GM23338 (cell line): Measurements from ENCODE around the gene TMEM231. TPM values are rescaled to one million over a fixed set of nuclear protein-coding genes. Genes with fewer than 3 reads are reported as not detected.
"Not testable (repeated sequence)": the region's sequence is repeated elsewhere in the genome, so short reads cannot be mapped to it uniquely, and the experiment has no call there.

Source experiments
- ATAC-seq: fragments of 200-7000 bp; cut with Tn5 transposase; 3 replicates; pipeline ENCODE4 v1.9.1; 2020
- DNase-seq: peaks from one replicate; pipeline ENCODE4 v3.0.0-alpha.2; 2015; ENCODE audit warnings: low spot score
- H2AFZ ChIP-seq: fragments of 200-600 bp; sonication (generic); 2 replicates; pipeline ENCODE4 v1.8.0; 2016; ENCODE audit warnings: antibody characterized with exemption, mild to moderate bottlenecking, moderate library complexity
- H3F3A ChIP-seq: fragments of 200-600 bp; sonication (generic); replicated peaks from 2 replicates; pipeline ENCODE4 v1.8.0; 2017; ENCODE audit warnings: antibody characterized with exemption, mixed run types, low read depth
- H3K27ac ChIP-seq: fragments of 200-600 bp; sonication (generic); 2 replicates; pipeline ENCODE4 v1.6.1; 2016; ENCODE audit warnings: low read depth
- H3K27me3 ChIP-seq: fragments of 200-600 bp; sonication (generic); 2 replicates; pipeline ENCODE4 v1.8.0; 2016; ENCODE audit warnings: mild to moderate bottlenecking, mixed run types, moderate library complexity; ENCODE audit not compliant: insufficient read depth
- H3K36me3 ChIP-seq: fragments of 200-600 bp; sonication (generic); 2 replicates; pipeline ENCODE4 v1.8.0; 2016; ENCODE audit warnings: mild to moderate bottlenecking; ENCODE audit not compliant: insufficient read depth
- H3K4me1 ChIP-seq: fragments of 200-600 bp; sonication (generic); 2 replicates; pipeline ENCODE4 v1.8.0; 2016; ENCODE audit warnings: mild to moderate bottlenecking, moderate library complexity; ENCODE audit not compliant: insufficient read depth
- H3K4me2 ChIP-seq: fragments of 200-600 bp; sonication (generic); 2 replicates; pipeline ENCODE4 v1.7.1; 2017; ENCODE audit warnings: mixed run types
- H3K4me3 ChIP-seq: fragments of 200-600 bp; sonication (generic); 2 replicates; pipeline ENCODE4 v1.6.1; 2016; ENCODE audit warnings: mixed run types
- H3K79me2 ChIP-seq: fragments of 200-600 bp; sonication (generic); replicated peaks from 2 replicates; pipeline ENCODE4 v1.8.0; 2017; ENCODE audit warnings: mild to moderate bottlenecking; ENCODE audit not compliant: insufficient read depth
- H3K9me2 ChIP-seq: fragments of 200-600 bp; sonication (generic); 2 replicates; pipeline ENCODE4 v1.8.0; 2017; ENCODE audit not compliant: insufficient read depth
- H4K20me1 ChIP-seq: fragments of 200-600 bp; sonication (generic); replicated peaks from 2 replicates; pipeline ENCODE4 v1.8.0; 2017; ENCODE audit warnings: mild to moderate bottlenecking; ENCODE audit not compliant: insufficient read depth
- H3K27ac Mint-ChIP-seq: 2 replicates; pipeline ENCODE4 v1.8.0; 2020; ENCODE audit warnings: inconsistent platforms, mild to moderate bottlenecking, moderate library complexity, mixed read lengths
- H3K27me3 Mint-ChIP-seq: 3 replicates; pipeline ENCODE4 v1.8.0; 2022; ENCODE audit warnings: low read depth, mild to moderate bottlenecking, moderate library complexity, mixed read lengths, inconsistent platforms; ENCODE audit not compliant: insufficient read depth, poor library complexity
- H3K36me3 Mint-ChIP-seq: 3 replicates; pipeline ENCODE4 v1.8.0; 2021; ENCODE audit warnings: low read depth, mild to moderate bottlenecking, inconsistent platforms, moderate library complexity, mixed read lengths
- H3K4me1 Mint-ChIP-seq: 3 replicates; pipeline ENCODE4 v1.8.0; 2020; ENCODE audit warnings: mild to moderate bottlenecking, inconsistent platforms, mixed read lengths
- H3K4me3 Mint-ChIP-seq: 3 replicates; pipeline ENCODE4 v1.8.0; 2021; ENCODE audit warnings: moderate library complexity, mild to moderate bottlenecking, inconsistent platforms, mixed read lengths
- H3K9me3 Mint-ChIP-seq: 3 replicates; pipeline ENCODE4 v1.8.0; 2020; ENCODE audit warnings: moderate library complexity, mild to moderate bottlenecking, inconsistent platforms, mixed read lengths
- CREB1 ChIP-seq: fragments of 250-450 bp; sonication (Bioruptor Pico); IDR thresholded peaks from 2 replicates; pipeline ENCODE4 v1.5.0; 2020; ENCODE audit warnings: low read depth, mild to moderate bottlenecking, moderate library complexity
- ETS1 ChIP-seq: IDR thresholded peaks from 2 replicates; pipeline ENCODE4 v1.6.1; 2016; ENCODE audit warnings: antibody characterized with exemption
- EZH2 ChIP-seq: fragments of 200-600 bp; sonication (generic); IDR thresholded peaks from one replicate; pipeline ENCODE4 v1.8.0; 2017; ENCODE audit warnings: antibody characterized with exemption, mild to moderate bottlenecking, low read depth; ENCODE audit not compliant: unreplicated experiment
- JUNB ChIP-seq: IDR thresholded peaks from one replicate; pipeline ENCODE4 v1.6.1; 2016; ENCODE audit warnings: antibody characterized with exemption; ENCODE audit not compliant: unreplicated experiment
- NANOG ChIP-seq: IDR thresholded peaks from 2 replicates; pipeline ENCODE4 v1.6.1; 2016; ENCODE audit warnings: antibody characterized with exemption, borderline replicate concordance
- POLR2AphosphoS5 ChIP-seq: IDR thresholded peaks from 2 replicates; pipeline ENCODE4 v1.6.1; 2016; ENCODE audit warnings: antibody characterized with exemption, low read depth
- REST ChIP-seq: IDR thresholded peaks from one replicate; pipeline ENCODE4 v1.6.1; 2018; ENCODE audit warnings: antibody characterized with exemption; ENCODE audit not compliant: unreplicated experiment
- ZNF114 ChIP-seq: fragments of 250-450 bp; sonication (Bioruptor Pico); IDR thresholded peaks from 2 replicates; pipeline ENCODE4 v1.5.0; 2020; ENCODE audit warnings: mild to moderate bottlenecking, moderate library complexity
- ZNF331 ChIP-seq: fragments of 250-450 bp; sonication (Bioruptor Pico); IDR thresholded peaks from 2 replicates; pipeline ENCODE4 v1.5.0; 2020; ENCODE audit warnings: low read depth, mild to moderate bottlenecking, moderate library complexity
- polyA plus RNA-seq: library from polyadenylated mRNA; unstranded; fragments of >200 nt; fragmentation: Nextera tagmentation; extraction: Ambion mirVana; gene quantifications from 2 replicates; pipeline ENCODE4 v1.2.1, GENCODE V29; 2016
- total RNA-seq: library from RNA; depleted of rRNA; stranded (reverse); fragments of >200 nt; shearing (Covaris generic); gene quantifications from 2 replicates; pipeline ENCODE4 v1.2.3, GENCODE V29; 2014
- TF ChIP-seq, protein P1 (sequence below), 2 experiments: fragments of 200-600 bp in 1 of 2; sonication (generic) in 1 of 2; conservative IDR thresholded peaks; 2 replicates each; pipeline versions ENCODE4 v1.5.1 to v1.6.1; 2016 to 2017; ENCODE audit warnings: antibody characterized with exemption in 2 of 2, low read depth in 2 of 2, mild to moderate bottlenecking in 2 of 2, moderate library complexity in 1 of 2

The TMEM231 gene
- total and polyA plus RNA-seq, 2 experiments from 2014 or later: 5.3 to 19.9 TPM

DNA sequence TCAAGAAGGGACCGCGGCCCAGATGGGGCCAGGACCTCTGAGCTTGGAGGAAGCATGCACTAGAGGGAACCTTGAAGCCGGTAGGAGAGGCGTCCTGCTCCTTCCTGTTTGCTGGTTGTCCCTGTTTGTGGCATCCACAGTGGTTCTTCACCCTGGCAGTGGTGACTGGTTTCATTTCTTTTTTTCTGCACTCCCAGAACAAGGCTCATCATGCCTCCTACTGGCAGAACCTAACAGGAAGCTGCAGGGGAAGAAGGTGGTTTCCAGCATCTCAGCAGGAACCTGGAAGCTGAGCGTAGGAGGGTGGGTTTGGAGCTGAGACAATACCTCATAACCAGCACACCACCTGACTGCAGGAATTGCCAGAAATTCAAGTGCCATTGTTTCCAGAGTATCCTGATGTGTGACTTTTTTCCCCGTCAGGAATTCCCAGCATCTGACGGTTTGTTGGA, 5.8 kb downstream of the TMEM231 start (continued):
- TF ChIP-seq ETS1: 0 out of 2 replicates have a peak, but pooled peaks have one; percentile 38

DNA sequence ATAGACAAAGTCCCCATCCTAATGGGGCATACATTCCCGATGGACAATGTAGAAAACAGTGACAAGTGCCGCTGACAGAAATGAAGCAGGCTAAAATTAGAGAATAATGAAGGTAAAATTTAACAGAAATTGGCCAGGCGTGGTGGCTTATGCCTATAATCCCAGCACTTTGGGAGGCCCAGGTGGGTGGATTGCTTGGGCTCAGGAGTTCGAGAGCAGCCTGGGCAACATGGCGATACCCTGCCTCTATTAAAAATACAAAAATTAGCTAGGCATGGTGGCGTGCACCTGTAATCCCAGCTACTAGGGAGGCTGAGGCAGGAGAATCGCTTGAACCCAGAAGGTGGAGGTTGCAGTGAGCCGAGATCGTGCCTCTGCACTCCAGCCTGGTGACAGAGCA, 7.6 kb downstream of the TMEM231 start:
- H3K4me2 ChIP-seq, H3K9me3 Mint-ChIP-seq, H3K4me1 ChIP-seq, H3K27me3 Mint-ChIP-seq, H3K27me3 ChIP-seq, ATAC-seq, H3K79me2 ChIP-seq, DNase-seq, H3K36me3 ChIP-seq, H3F3A ChIP-seq, H4K20me1 ChIP-seq, H3K27ac ChIP-seq, H2AFZ ChIP-seq, H3K4me3 ChIP-seq, H3K27ac Mint-ChIP-seq, H3K4me3 Mint-ChIP-seq, H3K4me1 Mint-ChIP-seq, H3K9me2 ChIP-seq, H3K36me3 Mint-ChIP-seq: not testable (repeated sequence)

DNA sequence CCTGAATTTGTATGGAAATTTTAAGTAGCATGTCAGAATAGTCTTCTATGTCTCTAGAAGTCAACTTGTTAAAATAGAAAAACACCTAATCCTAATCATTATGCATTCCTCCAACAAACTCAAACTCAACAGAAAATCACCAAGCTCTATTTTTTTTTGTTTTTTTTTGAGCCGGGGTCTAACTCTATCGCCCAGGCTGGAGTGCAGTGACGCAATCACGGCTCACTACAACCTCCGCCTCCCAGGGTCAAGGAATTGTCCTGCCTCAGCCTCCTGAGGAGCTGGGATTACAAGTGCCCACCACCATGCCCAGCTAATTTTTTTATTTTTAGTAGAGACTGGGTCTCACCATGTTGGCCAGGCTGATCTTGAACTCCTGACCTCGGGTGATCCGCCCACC, 9.8 kb downstream of the TMEM231 start:
- ATAC-seq (no peak), DNase-seq (no peak)
- Histone ChIP-seq H3K4me2 (no peak overlapping the region), H2AFZ (no peak overlapping the region), H3K27ac (no peak overlapping the region), H3F3A (no peaks in the 10 kb centered on the region), H3K79me2 (no peaks in the 10 kb centered on the region), H4K20me1 (no peaks in the 10 kb centered on the region), H3K27me3 (no peaks in the 10 kb centered on the region), H3K4me3 (no peak overlapping the region), H3K9me2 (no peaks in the 10 kb centered on the region), H3K4me1 (peaks cover 4% of the 10 kb centered on the region; the same call in 1 of the 2 replicates), H3K36me3 (no peaks in the 10 kb centered on the region)
- no peak overlapping the region for H3K4me3 Mint-ChIP-seq
- peaks cover 7% of the 10 kb centered on the region; the same call in 2 of the 3 replicates for H3K4me1 Mint-ChIP-seq
- H3K27me3 Mint-ChIP-seq: peaks cover 3% of the 10 kb centered on the region
- H3K27ac Mint-ChIP-seq: no peak overlapping the region
- H3K36me3 Mint-ChIP-seq: peaks cover 7% of the 10 kb centered on the region; the same call in 1 of the 3 replicates
- no peaks in the 10 kb centered on the region for H3K9me3 Mint-ChIP-seq
- no peak for TF ChIP-seq EZH2
- TF ChIP-seq NANOG: no peak
- TF ChIP-seq, protein P1, sequence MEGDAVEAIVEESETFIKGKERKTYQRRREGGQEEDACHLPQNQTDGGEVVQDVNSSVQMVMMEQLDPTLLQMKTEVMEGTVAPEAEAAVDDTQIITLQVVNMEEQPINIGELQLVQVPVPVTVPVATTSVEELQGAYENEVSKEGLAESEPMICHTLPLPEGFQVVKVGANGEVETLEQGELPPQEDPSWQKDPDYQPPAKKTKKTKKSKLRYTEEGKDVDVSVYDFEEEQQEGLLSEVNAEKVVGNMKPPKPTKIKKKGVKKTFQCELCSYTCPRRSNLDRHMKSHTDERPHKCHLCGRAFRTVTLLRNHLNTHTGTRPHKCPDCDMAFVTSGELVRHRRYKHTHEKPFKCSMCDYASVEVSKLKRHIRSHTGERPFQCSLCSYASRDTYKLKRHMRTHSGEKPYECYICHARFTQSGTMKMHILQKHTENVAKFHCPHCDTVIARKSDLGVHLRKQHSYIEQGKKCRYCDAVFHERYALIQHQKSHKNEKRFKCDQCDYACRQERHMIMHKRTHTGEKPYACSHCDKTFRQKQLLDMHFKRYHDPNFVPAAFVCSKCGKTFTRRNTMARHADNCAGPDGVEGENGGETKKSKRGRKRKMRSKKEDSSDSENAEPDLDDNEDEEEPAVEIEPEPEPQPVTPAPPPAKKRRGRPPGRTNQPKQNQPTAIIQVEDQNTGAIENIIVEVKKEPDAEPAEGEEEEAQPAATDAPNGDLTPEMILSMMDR (conservative IDR thresholded peaks at IDR 0.05; ENCODE audit: low read depth in 2 of 2): no peak
- no peak for TF ChIP-seq JUNB
- TF ChIP-seq ZNF331: no peak
- no peak for TF ChIP-seq REST
- no peak for TF ChIP-seq ZNF114 (CRISPR knock-in tag)
- TF ChIP-seq POLR2AphosphoS5: no peak
- TF ChIP-seq CREB1 (CRISPR knock-in tag): no peak
